Gastrocnemius medialis (tissue), 4 donors: ENCODE data around the gene KRT17.

Experiments
- POLR2A ChIP-seq, 2 donors: fragments of 450-650 bp; IDR thresholded peaks; one replicate each; pipeline ENCODE4 v1.6.1; 2017; ENCODE audit warnings: antibody characterized with exemption in 2 of 2, mild to moderate bottlenecking in 2 of 2, moderate library complexity in 2 of 2
- TF ChIP-seq, protein P1 (sequence below), 5 experiments: fragments of 450-650 bp in 3 of 5; fragments of 200-600 bp in 2 of 5; sonication (generic) in 2 of 5; IDR thresholded peaks in 4 of 5; conservative IDR thresholded peaks in 1 of 5; 1 replicate in 4 of 5; 2 replicates in 1 of 5; pipeline ENCODE4 v1.5.1; 2016 to 2019; ENCODE audit warnings: antibody characterized with exemption in 5 of 5, mild to moderate bottlenecking in 3 of 5, moderate library complexity in 3 of 5

DNA sequence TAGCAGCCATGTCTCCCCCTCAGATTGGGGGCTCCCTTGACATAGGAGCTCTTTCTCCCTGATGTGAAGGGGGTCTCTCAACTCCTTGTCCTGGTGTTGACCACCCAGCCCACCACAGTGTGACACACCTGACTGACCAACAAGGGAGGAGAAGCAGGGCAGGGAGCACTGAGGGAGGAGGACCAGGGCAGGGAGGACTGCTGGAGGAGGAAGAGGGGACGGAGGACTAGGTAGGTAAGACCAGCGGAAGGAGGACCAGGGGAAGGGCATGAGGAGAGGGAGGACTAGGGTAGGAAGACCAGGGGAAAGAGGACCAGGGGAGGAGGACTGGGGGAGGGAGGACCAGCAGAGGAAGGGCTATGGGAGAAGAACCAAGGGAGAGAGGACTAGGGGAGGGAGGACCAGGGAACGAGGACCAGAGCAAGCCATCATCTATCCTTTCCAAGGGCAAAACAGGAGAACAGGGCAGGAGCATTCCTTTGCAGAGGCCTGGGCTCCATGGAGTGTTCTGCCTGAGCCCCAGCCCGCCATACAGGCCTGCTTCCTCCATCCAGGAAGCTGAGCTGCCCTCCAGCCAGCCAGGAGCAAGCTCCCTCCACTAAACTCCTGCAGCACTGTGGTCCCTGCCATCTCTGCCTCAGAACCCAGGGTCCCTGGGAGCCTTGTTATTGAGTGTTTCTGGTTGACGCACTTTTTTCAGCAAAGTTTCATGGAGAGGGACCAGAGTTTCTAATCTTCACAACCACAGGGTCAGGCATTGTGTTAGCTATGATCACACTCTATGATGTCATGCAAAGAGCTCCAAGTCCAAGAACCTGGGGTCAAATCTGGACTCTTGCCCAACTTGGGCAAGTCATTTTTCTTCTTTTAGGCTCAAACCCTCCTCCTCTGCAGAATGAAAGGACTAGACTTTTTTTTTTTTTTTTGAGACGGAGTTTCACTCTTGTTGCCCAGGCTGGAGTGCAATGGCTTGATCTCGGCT, 15.4 kb upstream of the KRT17 start:
- TF ChIP-seq, protein P1, sequence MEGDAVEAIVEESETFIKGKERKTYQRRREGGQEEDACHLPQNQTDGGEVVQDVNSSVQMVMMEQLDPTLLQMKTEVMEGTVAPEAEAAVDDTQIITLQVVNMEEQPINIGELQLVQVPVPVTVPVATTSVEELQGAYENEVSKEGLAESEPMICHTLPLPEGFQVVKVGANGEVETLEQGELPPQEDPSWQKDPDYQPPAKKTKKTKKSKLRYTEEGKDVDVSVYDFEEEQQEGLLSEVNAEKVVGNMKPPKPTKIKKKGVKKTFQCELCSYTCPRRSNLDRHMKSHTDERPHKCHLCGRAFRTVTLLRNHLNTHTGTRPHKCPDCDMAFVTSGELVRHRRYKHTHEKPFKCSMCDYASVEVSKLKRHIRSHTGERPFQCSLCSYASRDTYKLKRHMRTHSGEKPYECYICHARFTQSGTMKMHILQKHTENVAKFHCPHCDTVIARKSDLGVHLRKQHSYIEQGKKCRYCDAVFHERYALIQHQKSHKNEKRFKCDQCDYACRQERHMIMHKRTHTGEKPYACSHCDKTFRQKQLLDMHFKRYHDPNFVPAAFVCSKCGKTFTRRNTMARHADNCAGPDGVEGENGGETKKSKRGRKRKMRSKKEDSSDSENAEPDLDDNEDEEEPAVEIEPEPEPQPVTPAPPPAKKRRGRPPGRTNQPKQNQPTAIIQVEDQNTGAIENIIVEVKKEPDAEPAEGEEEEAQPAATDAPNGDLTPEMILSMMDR (IDR thresholded peaks at IDR 0.05 in 4 of 5, conservative IDR thresholded peaks at IDR 0.05 in 1 of 5): no peak
- TF ChIP-seq POLR2A (IDR thresholded peaks at IDR 0.05): no peak
